T-helper 1 cell (primary cell): ENCODE measurements around the gene E2F2.
A peak's percentile ranks its signal among the peaks of the same experiment; 100 is the strongest.
"Not testable (repeated sequence)": the region's sequence is repeated elsewhere in the genome, so short reads cannot be mapped to it uniquely, and the experiment has no call there.

Experiments used
- DNase-seq, 5 donors: peaks; one replicate each; pipeline ENCODE4 v3.0.0-alpha.2; 2012 to 2020

Gene E2F2

DNA sequence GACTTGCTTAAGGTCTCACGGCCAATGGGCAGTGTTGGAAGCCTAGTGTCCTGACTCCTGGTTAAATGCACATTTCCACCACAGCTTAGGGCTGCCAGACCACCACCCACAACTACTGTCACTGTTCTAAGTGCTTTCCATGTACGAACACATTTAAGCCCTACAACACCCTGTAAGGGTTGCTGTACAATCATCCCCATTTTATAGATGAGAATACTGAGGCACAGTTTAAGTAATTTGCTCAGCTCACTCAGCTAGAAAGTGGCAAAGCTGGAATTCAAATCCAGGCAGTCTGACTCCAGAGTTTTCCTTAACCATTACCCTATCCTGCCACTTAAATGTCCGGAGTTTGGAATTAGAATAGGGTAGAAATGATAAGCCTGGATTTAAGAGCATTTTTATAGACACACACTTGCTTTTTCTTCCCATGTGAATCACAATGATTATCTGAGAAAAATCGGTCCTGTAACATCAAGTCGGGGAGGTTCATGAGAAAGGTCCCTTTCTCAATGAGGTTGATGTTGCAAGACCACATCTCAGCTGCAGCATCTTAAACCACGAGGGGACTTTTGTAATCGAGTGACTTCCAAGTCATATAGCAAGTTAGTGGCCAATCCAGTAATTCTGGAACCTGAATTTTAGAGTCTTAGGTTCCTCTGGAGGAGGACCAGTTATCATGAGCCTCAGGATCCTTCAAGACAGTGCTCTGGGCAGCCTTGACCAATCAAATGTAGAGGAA lies 8.6 kb downstream of the E2F2 start:
- DNase-seq = peak in 1 of 5 donors; percentile 27

DNA sequence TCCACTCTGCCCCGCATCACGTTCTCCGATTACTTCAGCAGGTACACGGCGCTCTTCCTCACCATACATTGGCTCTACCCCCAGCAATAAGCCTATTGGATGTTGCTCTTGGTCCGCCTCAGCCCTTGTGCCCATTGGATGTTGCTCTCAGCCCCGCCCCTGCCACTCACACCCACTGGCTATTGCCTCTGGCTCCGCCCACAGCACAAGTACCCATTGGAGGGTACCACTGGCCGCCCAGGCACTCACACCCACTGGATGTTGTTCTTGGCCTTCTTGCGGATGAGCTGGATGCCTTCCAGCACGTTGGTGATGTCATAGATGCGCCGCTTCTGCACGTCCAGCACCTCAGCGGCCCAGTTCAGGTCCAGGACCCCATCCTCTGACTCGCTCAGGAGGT lies 9.4 kb downstream of the E2F2 start:
- DNase-seq = no peak

DNA sequence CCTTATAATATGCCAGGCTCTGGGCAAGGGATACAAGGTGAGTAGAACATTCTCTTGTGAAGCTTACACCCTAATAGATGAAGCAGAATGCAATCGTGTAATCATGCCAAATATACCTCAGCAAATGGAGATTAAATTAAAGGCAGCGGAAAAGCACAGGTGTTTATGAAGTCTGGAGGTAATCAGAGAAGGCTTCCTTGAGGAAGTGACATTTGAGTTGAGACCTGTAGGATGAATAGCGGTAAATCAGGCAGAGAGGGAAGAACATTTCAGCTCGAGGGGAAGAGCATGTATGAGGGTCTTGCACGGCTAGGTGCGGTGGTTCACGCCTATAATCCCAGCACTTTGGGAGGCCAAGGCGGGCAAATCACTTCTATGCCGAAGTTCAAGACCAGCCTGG lies 13.5 kb downstream of the E2F2 start:
- no peak for DNase-seq

GRCh38 chr1:23515905-23516304 lies 15.1 kb downstream of the E2F2 start:
- no peak for DNase-seq

DNA sequence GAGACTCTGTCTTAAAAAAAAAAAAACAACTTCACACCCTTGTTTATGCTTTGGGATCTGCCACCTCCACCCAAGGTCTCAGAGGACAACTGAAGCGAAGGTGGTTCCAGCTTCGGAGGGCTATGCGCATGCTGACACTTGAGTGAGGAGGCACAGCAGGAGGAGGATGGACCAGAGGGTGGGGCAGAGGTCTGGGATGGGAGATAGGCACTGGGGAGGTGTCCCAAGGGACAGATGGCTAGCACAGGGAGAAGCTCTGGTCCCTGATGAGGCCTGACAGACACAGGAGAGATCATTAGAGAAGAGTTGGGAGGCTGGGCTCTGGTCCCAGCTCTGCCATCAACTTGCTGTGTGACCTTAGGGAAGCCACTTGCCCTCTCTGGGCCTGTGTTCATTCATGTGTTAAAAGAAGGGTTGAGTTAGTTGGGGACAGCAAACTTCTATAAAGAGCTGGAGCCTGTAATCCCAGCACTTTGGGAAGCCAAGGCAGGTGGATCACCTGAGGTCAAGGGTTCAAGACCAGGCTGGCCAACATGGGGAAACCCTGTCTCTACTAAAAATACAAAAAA lies 16.8 kb downstream of the E2F2 start:
- no peak for DNase-seq

DNA sequence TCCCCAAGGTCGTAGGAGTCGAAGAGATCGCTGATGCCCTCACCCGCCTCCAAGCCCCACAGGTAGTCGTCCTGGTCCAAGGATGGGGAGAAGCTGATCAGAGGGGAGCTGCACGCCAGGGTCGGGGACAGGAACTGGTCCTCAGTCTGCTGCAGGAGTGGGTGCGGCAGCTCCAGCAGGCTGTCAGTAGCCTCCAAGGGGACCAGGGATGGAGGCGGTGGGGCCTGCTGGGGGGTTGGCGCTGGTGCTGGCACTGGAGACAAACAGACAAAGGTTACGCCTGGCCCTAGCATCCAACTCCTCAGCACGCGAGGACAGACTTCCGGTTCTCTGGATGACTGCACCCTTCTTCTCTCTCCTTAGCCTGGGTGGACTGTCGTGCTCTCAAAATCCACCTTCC lies 21.1 kb downstream of the E2F2 start:
- no peak for DNase-seq

- no peak for DNase-seq
These were observed 24.5 kb downstream of the E2F2 start for GRCh38 chr1:23506376-23507107.

GRCh38 chr1:23505851-23506250 lies 25.2 kb downstream of the E2F2 start:
- DNase-seq = no peak

DNA sequence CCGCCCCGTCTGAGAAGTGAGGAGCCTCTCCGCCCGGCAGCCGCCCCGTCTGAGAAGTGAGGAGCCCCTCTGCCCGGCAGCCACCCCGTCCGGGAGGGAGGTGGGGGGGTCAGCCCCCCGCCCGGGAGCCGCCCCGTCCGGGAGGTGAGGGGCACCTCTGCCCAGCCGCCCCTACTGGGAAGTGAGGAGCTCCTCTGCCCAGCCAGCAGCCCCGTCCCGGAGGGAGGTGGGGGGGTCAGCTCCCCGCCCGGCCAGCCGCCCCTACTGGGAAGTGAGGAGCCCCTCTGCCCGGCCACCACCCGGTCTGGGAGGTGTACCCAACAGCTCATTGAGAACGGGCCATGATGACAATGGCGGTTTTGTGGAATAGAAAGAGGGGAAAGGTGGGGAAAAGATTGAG lies 26.9 kb downstream of the E2F2 start:
- not testable (repeated sequence) for DNase-seq

DNA sequence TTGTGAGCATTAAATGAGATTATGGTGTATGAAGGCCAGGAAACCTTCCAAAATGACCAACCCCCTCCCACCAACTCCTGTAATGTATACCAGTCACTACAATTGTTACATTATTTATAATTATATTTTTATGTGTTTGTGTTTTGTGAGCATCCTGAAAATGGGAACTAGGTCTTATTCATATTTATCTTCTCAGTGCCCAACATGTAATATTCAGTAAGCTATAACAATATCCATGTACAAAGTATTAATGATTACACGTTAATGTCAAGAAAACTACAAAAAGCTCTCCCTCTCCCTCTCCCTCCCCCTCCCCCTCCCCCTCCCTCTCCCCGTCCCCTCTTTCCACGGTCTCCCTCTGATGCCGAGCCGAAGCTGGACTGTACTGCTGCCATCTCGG lies 28.1 kb downstream of the E2F2 start:
- DNase-seq = no peak

GRCh38 chr1:23500466-23500865 lies 30.6 kb downstream of the E2F2 start:
- DNase-seq = no peak

- no peak for DNase-seq
These were observed 33.1 kb downstream of the E2F2 start for GRCh38 chr1:23497777-23498439.

GRCh38 chr1:23496490-23497181 lies 34.4 kb downstream of the E2F2 start:
- no peak for DNase-seq

GRCh38 chr1:23494836-23495235 lies 36.2 kb downstream of the E2F2 start:
- not testable (repeated sequence) for DNase-seq

DNA sequence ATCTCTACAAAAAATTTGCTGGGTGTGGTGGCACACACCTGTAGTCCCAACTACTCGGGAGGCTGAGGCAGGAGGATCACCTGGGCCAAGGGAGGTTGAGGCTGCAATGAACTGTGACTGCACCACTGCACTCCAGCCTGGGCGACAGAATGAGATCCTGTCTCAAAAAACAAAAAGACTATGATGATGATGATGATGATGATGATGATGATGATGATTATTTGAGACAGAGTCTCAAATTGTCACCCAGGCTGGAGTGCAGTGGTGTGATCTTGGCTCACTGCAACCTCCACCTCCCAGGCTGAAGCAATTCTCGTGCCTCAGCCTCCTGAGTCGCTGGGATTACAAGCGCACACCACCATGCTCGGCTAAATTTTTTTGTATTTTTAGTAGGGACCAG lies 38.3 kb downstream of the E2F2 start:
- DNase-seq = not testable (repeated sequence)

GRCh38 chr1:23492132-23492720 lies 38.8 kb downstream of the E2F2 start:
- no peak for DNase-seq

- DNase-seq = no peak
These were observed 41.2 kb downstream of the E2F2 start for GRCh38 chr1:23489842-23490241.

GRCh38 chr1:23485002-23485332 lies 46.1 kb downstream of the E2F2 start:
- no peak for DNase-seq

DNA sequence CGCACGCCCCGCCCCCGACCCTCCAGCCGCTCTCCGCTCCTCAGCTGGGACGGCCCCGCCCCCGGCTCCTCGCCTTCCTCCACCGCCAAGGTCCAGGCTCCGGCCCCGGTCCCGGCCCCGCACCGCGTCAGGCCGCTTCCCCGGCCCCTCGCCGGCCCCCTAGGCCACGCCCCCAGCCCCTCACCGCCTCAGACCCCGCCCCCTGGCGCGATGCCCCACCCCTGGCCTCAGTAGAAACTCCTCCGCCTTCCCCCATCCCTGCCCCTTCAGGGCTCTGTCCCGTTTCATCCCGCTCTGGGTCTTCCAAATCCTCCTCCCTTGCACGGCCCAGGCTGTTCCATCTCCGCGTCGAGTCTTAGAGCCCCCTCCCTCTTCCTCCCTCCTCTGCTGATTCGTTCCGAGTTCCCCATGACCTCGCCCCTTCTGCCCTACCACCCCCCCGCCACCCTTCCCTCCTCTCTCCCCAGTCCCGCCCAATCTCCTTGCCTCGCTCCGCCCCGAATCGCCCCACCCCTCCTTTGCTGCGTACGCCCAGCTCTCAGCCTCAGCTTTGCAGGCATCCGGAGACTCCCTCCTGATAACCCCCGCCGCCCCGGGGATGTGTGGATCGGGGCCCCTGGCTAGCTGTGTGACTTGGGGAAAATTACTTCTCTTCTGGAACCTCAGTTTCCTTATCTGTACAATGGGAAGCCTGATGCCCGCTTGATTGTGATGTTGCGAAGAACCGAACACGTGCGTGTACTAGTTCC lies 46.6 kb downstream of the E2F2 start:
- peak; percentile 86 to 92 (median 89) for DNase-seq

GRCh38 chr1:23483321-23484252 lies 47.4 kb downstream of the E2F2 start, which contains the start of gene ASAP3:
TSS of gene ASAP3 (minus strand) at chr1:23484179. CDS start at chr1:23484133, 46 bp downstream.
- peak in 1 of 5 donors; percentile 7 for DNase-seq

DNA sequence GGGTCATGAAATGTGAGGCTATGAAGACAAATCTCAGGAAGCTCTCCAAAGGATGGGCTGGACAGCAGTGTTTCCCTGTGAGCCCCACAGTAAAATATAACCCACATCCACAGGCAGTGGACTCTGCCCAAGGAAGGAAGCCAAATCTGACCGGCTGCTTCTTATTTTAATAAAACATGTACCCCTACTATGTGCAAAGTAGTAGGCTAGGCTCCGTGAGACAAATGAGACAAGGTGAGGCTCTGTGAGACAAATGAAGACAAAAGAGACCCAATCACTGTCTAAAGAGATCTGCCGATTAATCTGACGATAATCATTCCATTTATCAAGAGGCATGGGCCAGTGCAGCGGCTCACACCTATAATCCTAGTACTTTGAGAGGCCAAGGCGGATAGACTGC lies 49.1 kb downstream of the E2F2 start:
- DNase-seq = no peak
